DND-41 (cell line): ENCODE results near the gene TNFSF15.
"Not testable (repeated sequence)": the region's sequence is repeated elsewhere in the genome, so short reads cannot be mapped to it uniquely, and the experiment has no call there.

Experiments
- ATAC-seq: fragments of 200-7000 bp; cut with Tn5 transposase; 3 replicates; pipeline ENCODE4 v1.9.1; 2021; ENCODE audit warnings: low read depth; ENCODE audit not compliant: insufficient read depth
- DNase-seq: peaks from one replicate; pipeline ENCODE4 v3.0.0-alpha.2; 2020
- H2AFZ ChIP-seq: 2 replicates; pipeline ENCODE4 v1.6.0; 2012; ENCODE audit warnings: low read depth, low read length
- H3K27ac ChIP-seq: 2 replicates; pipeline ENCODE4 v1.5.1; 2012; ENCODE audit warnings: low read length, inconsistent platforms
- H3K27me3 ChIP-seq: fragments of 200-600 bp; sonication (generic); 2 replicates; pipeline ENCODE4 v1.6.0; 2012; ENCODE audit warnings: low read length, mild to moderate bottlenecking, inconsistent platforms; ENCODE audit not compliant: insufficient read depth, poor library complexity
- H3K36me3 ChIP-seq: 2 replicates; pipeline ENCODE4 v1.5.1; 2012; ENCODE audit warnings: low read length, inconsistent platforms; ENCODE audit not compliant: insufficient read depth
- H3K4me1 ChIP-seq: 2 replicates; pipeline ENCODE4 v1.5.1; 2012; ENCODE audit warnings: mild to moderate bottlenecking, low read length; ENCODE audit not compliant: insufficient read depth
- H3K4me2 ChIP-seq: 2 replicates; pipeline ENCODE4 v1.6.0; 2012; ENCODE audit warnings: mild to moderate bottlenecking, moderate library complexity, low read length, inconsistent platforms; ENCODE audit not compliant: insufficient read depth
- H3K4me3 ChIP-seq, 2 experiments: fragments of 200-600 bp in 1 of 2; shearing (Covaris generic) in 1 of 2; 2 replicates each; pipeline ENCODE4 v1.5.1; 2012 to 2016; ENCODE audit warnings: inconsistent platforms in 2 of 2, low read length in 2 of 2, mild to moderate bottlenecking in 2 of 2, low read depth in 1 of 2, moderate library complexity in 1 of 2
- H3K79me2 ChIP-seq: 2 replicates; pipeline ENCODE4 v1.6.0; 2012; ENCODE audit warnings: low read length, inconsistent platforms; ENCODE audit not compliant: insufficient read depth
- H3K9ac ChIP-seq: 2 replicates; pipeline ENCODE4 v1.6.0; 2012; ENCODE audit warnings: low read depth, mild to moderate bottlenecking, inconsistent platforms, low read length, moderate library complexity
- H3K9me3 ChIP-seq: 2 replicates; pipeline ENCODE4 v1.5.1; 2012; ENCODE audit warnings: low read length, moderate library complexity, mild to moderate bottlenecking, inconsistent platforms; ENCODE audit not compliant: insufficient read depth, severe bottlenecking
- H4K20me1 ChIP-seq: 2 replicates; pipeline ENCODE4 v1.6.0; 2012; ENCODE audit warnings: low read length; ENCODE audit not compliant: insufficient read depth
- EZH2 ChIP-seq: IDR thresholded peaks from 3 replicates; pipeline ENCODE4 v1.6.1; 2012; ENCODE audit warnings: borderline replicate concordance, low read depth, mild to moderate bottlenecking, moderate library complexity, low read length, inconsistent platforms; ENCODE audit not compliant: severe bottlenecking
- TF ChIP-seq, protein P1 (sequence below): IDR thresholded peaks from 2 replicates; pipeline ENCODE4 v1.5.1; 2012; ENCODE audit warnings: borderline replicate concordance, low read length, moderate library complexity, mild to moderate bottlenecking; ENCODE audit not compliant: poor library complexity, severe bottlenecking; ENCODE audit errors: extremely low read depth

The TNFSF15 gene

DNA sequence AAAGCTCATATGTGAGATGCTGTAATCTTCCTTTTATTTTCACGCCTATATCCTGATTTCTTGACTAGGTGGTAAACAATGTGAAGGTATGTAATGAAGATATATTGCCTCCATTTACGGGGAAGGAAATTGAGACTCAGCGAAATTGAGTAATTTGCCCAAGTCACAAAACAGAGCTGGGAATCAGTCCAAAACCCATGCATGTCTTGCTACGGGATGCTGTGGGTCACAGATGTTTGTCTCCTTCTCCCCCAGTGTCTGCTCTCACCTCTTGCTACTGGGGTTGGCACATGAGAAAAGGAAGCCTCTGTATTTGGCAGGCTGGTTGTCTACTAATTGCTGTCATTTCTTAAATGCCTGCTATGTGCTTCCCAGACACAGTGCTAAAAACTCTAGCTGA lies 70.1 kb downstream of the TNFSF15 start:
- no peaks in the 10 kb centered on the region for H4K20me1 ChIP-seq
- peaks cover 24% of the 10 kb centered on the region for H3K4me1 ChIP-seq
- H2AFZ ChIP-seq = no peak overlapping the region
- no peaks in the 10 kb centered on the region for H3K36me3 ChIP-seq
- no peak overlapping the region for H3K4me2 ChIP-seq
- no peak for TF ChIP-seq EZH2
- TF ChIP-seq, protein P1, sequence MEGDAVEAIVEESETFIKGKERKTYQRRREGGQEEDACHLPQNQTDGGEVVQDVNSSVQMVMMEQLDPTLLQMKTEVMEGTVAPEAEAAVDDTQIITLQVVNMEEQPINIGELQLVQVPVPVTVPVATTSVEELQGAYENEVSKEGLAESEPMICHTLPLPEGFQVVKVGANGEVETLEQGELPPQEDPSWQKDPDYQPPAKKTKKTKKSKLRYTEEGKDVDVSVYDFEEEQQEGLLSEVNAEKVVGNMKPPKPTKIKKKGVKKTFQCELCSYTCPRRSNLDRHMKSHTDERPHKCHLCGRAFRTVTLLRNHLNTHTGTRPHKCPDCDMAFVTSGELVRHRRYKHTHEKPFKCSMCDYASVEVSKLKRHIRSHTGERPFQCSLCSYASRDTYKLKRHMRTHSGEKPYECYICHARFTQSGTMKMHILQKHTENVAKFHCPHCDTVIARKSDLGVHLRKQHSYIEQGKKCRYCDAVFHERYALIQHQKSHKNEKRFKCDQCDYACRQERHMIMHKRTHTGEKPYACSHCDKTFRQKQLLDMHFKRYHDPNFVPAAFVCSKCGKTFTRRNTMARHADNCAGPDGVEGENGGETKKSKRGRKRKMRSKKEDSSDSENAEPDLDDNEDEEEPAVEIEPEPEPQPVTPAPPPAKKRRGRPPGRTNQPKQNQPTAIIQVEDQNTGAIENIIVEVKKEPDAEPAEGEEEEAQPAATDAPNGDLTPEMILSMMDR = no peak
- DNase-seq = no peak
- H3K27me3 ChIP-seq = no peaks in the 10 kb centered on the region
- H3K9ac ChIP-seq = no peak overlapping the region
- no peak for ATAC-seq
- no peak overlapping the region for H3K4me3 ChIP-seq
- H3K9me3 ChIP-seq = no peaks in the 10 kb centered on the region
- no peaks in the 10 kb centered on the region for H3K79me2 ChIP-seq
- H3K27ac ChIP-seq = no peak overlapping the region

DNA sequence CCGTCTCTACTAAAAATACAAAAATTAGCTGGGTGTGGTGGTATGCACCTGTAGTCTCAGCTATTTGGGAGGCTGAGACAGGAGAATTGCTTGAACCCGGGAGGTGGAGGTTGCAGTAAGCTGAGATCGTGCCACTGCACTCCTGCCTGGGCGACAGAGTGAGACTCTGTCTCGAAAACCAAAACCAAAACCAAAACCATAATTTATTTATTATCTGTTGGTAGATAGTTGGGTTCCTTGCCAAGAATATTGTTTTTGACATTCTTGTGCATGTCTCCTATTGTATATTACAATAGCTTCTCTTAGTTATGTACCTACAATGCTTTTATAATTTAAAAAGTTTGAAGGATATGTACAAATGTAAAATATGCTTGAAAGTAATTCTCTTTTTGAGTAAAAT lies 70.7 kb downstream of the TNFSF15 start:
- DNase-seq, H3K9ac ChIP-seq, H3K27me3 ChIP-seq, H3K79me2 ChIP-seq, H3K9me3 ChIP-seq, H4K20me1 ChIP-seq, H3K27ac ChIP-seq, H2AFZ ChIP-seq, H3K4me3 ChIP-seq, ATAC-seq, H3K4me2 ChIP-seq, H3K36me3 ChIP-seq: not testable (repeated sequence)
- peaks cover 24% of the 10 kb centered on the region for H3K4me1 ChIP-seq
